Liver (tissue), 9 donors: ENCODE data around the gene CWC27. TPM values are rescaled to one million over a fixed set of nuclear protein-coding genes. Genes with fewer than 3 reads are reported as not detected.
"Not testable (repeated sequence)": the region's sequence is repeated elsewhere in the genome, so short reads cannot be mapped to it uniquely, and the experiment has no call there.

Experiments
- DNase-seq: peaks from one replicate; pipeline ENCODE4 v3.0.0-alpha.2; 2017; ENCODE audit warnings: low spot score
- H3K27ac ChIP-seq, 2 donors: one replicate each; pipeline ENCODE4 v1.7.0; 2013; ENCODE audit warnings: inconsistent platforms in 2 of 2, low read length in 2 of 2, control low read depth in 1 of 2, low read depth in 1 of 2, mild to moderate bottlenecking in 1 of 2
- H3K27me3 ChIP-seq, 4 donors: one replicate each; pipeline versions ENCODE4 v1.6.1 to v1.7.0; 2013; ENCODE audit warnings: low read length in 3 of 4, inconsistent platforms in 1 of 4, mild to moderate bottlenecking in 1 of 4, moderate library complexity in 1 of 4; ENCODE audit not compliant: control insufficient read depth in 4 of 4, insufficient read depth in 4 of 4
- H3K36me3 ChIP-seq, 4 donors: one replicate each; pipeline versions ENCODE4 v1.6.1 to v1.7.0; 2013; ENCODE audit warnings: low read length in 3 of 4, mild to moderate bottlenecking in 3 of 4, low read depth in 1 of 4, moderate library complexity in 1 of 4; ENCODE audit not compliant: control insufficient read depth in 4 of 4, insufficient read depth in 3 of 4
- H3K4me1 ChIP-seq, 4 donors: one replicate each; pipeline versions ENCODE4 v1.6.1 to v1.7.0; 2013; ENCODE audit warnings: low read length in 3 of 4, mild to moderate bottlenecking in 3 of 4, moderate library complexity in 1 of 4; ENCODE audit not compliant: control insufficient read depth in 4 of 4, insufficient read depth in 4 of 4
- H3K4me3 ChIP-seq, 3 donors: one replicate each; pipeline versions ENCODE4 v1.6.1 to v1.7.0; 2013; ENCODE audit warnings: low read length in 3 of 3, control low read depth in 1 of 3, low read depth in 1 of 3, mild to moderate bottlenecking in 1 of 3
- H3K9ac ChIP-seq, 2 donors: one replicate each; pipeline ENCODE4 v1.7.0; 2013; ENCODE audit warnings: low read length in 2 of 2, mild to moderate bottlenecking in 2 of 2, moderate library complexity in 2 of 2, control low read depth in 1 of 2, low read depth in 1 of 2
- H3K9me3 ChIP-seq, 4 donors: one replicate each; pipeline versions ENCODE4 v1.6.1 to v1.7.0; 2013; ENCODE audit warnings: low read length in 3 of 4; ENCODE audit not compliant: control insufficient read depth in 4 of 4
- EGR1 ChIP-seq, 2 donors: IDR thresholded peaks; 2 replicates each; pipeline ENCODE4 v1.6.1; 2016 to 2018; ENCODE audit warnings: antibody characterized with exemption in 2 of 2, low read depth in 2 of 2
- FOXA1 ChIP-seq: IDR thresholded peaks from 2 replicates; pipeline ENCODE4 v1.6.1; 2016; ENCODE audit warnings: antibody characterized with exemption
- FOXA2 ChIP-seq: IDR thresholded peaks from 2 replicates; pipeline ENCODE4 v1.6.1; 2016; ENCODE audit warnings: antibody characterized with exemption
- HNF4A ChIP-seq, 2 donors: conservative IDR thresholded peaks; 2 replicates each; pipeline ENCODE4 v1.6.1; 2016; ENCODE audit warnings: antibody characterized with exemption in 2 of 2, mild to moderate bottlenecking in 2 of 2
- HNF4G ChIP-seq: IDR thresholded peaks from 2 replicates; pipeline ENCODE4 v1.6.1; 2016; ENCODE audit warnings: antibody characterized with exemption
- JUND ChIP-seq, 2 donors: IDR thresholded peaks; 2 replicates each; pipeline ENCODE4 v1.6.1; 2016; ENCODE audit warnings: antibody characterized with exemption in 2 of 2
- MAX ChIP-seq: IDR thresholded peaks from 2 replicates; pipeline ENCODE4 v1.6.1; 2016; ENCODE audit warnings: antibody characterized with exemption
- NR2F2 ChIP-seq: IDR thresholded peaks from 2 replicates; pipeline ENCODE4 v1.6.1; 2016; ENCODE audit warnings: antibody characterized with exemption
- RAD21 ChIP-seq, 2 donors: IDR thresholded peaks; 2 replicates each; pipeline ENCODE4 v1.6.1; 2016; ENCODE audit warnings: antibody characterized with exemption in 2 of 2, mild to moderate bottlenecking in 2 of 2
- REST ChIP-seq: IDR thresholded peaks from 2 replicates; pipeline ENCODE4 v1.6.1; 2016; ENCODE audit warnings: antibody characterized with exemption, mild to moderate bottlenecking
- RXRA ChIP-seq, 2 donors: IDR thresholded peaks; 2 replicates each; pipeline ENCODE4 v1.6.1; 2017 to 2018; ENCODE audit warnings: antibody characterized with exemption in 2 of 2, mild to moderate bottlenecking in 1 of 2
- SP1 ChIP-seq: IDR thresholded peaks from 2 replicates; pipeline ENCODE4 v1.6.1; 2018; ENCODE audit warnings: antibody characterized with exemption, mild to moderate bottlenecking
- YY1 ChIP-seq: IDR thresholded peaks from 2 replicates; pipeline ENCODE4 v1.6.1; 2016; ENCODE audit warnings: antibody characterized with exemption, mild to moderate bottlenecking
- WGBS: extraction: QIAGEN DNeasy Blood & Tissue Kit; methylation state at CpG from one replicate; pipeline ENCODE4 v1.1.7; 2013; 5-methylcytosine and 5-hydroxymethylcytosine counted together
- polyA plus RNA-seq, 2 donors: library from polyadenylated mRNA; stranded (reverse) in 1 of 2; unstranded in 1 of 2; fragments of 200-250 nt in 1 of 2; fragments of >200 nt in 1 of 2; fragmentation: Nextera tagmentation in 1 of 2; extraction: Ambion mirVana in 1 of 2; gene quantifications; one replicate each; pipeline versions ENCODE4 v1.2.1 to v1.2.3, GENCODE V29; 2013 to 2015
- total RNA-seq, 2 donors: library from RNA; depleted of rRNA; stranded (reverse); fragments of >200 nt; gene quantifications; one replicate each; pipeline ENCODE4 v1.2.3, GENCODE V29; 2014
- donor health status: healthy.
- donor health status: healthy.
- donor health status: healthy.
- donor health status: healthy.
- donor health status: healthy.

The CWC27 gene
- total and polyA plus RNA-seq, 4 donors = 3.9 to 9.8 (median 6.0) TPM

DNA sequence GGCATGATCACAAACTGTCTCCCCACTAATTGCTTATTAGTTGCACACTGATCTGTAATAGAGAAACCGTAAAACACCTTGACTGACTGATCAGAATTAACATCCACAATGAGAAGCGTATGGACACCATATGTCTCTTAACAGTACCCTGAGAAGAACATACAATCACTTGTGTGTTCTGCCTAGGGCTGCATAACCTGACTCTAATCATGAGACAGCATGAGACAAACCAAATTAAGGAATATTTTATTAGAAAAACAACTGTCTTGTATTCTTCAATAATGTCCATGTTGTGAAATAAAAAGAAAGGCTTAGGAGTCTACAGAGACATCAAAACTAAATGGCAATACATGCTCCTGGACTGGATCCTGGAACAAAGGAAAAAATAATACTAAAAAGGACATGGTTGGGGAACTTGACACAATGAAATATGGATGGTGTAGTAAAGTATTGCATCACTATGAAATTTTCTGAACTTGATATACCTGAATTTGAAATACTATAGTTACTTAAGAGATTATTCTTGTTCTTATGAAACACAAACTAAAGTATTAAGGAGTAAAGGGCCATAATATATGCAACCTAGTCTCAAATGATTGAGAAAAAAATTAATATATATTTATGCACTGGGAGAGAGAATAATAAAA is 162.1 kb downstream of the CWC27 start:
- no peak overlapping the region for H3K9ac ChIP-seq
- no peaks in the 10 kb centered on the region for H3K36me3 ChIP-seq
- no peak for DNase-seq
- no peak overlapping the region for H3K4me3 ChIP-seq
- no peaks in the 10 kb centered on the region for H3K9me3 ChIP-seq
- TF ChIP-seq FOXA1 = no peak
- no peak for TF ChIP-seq JUND (IDR thresholded peaks at IDR 0.05)
- TF ChIP-seq MAX = no peak
- TF ChIP-seq YY1 = no peak
- H3K27ac ChIP-seq = no peak overlapping the region
- whole genome bisulfite sequencing = 97% methylated on average over 2 of the region's 2 CpGs
- no peaks in the 10 kb centered on the region for H3K4me1 ChIP-seq
- no peaks in the 10 kb centered on the region for H3K27me3 ChIP-seq

- not testable (repeated sequence) for H3K4me1 ChIP-seq, H3K4me3 ChIP-seq, H3K27me3 ChIP-seq, H3K9me3 ChIP-seq, DNase-seq, H3K9ac ChIP-seq, H3K36me3 ChIP-seq, H3K27ac ChIP-seq
- WGBS = 84% methylated on average over 4 of the region's 4 CpGs
Observed at GRCh38 chr5:64939422-64939771, 170.7 kb downstream of the CWC27 start.

GRCh38 chr5:64939772-64940510 is 171.2 kb downstream of the CWC27 start:
- Histone ChIP-seq H3K36me3 (no peaks in the 10 kb centered on the region), H3K27me3 (no peaks in the 10 kb centered on the region), H3K4me3 (no peak overlapping the region), H3K4me1 (peaks cover 0 to 7% (median under 1%) of the 10 kb centered on the region in 4 donors), H3K9me3 (no peaks in the 10 kb centered on the region), H3K9ac (no peak overlapping the region), H3K27ac (no peak overlapping the region)
- WGBS = 62% methylated on average over 17 of the region's 17 CpGs
- TF ChIP-seq RAD21 (IDR thresholded peaks at IDR 0.05) (peak in 1 of 2 donors; percentile 7), REST (no peak), NR2F2 (no peak), RXRA (IDR thresholded peaks at IDR 0.05) (peak; percentile 58 to 75), EGR1 (IDR thresholded peaks at IDR 0.05; ENCODE audit: low read depth in 2 of 2) (peak in 1 of 2 donors; percentile 57), SP1 (peak; percentile 31), YY1 (peak; percentile 27), FOXA2 (peak; percentile 78), MAX (no peak), FOXA1 (peak; percentile 59), HNF4G (no peak), JUND (IDR thresholded peaks at IDR 0.05) (peak; percentile 14 to 31), HNF4A (conservative IDR thresholded peaks at IDR 0.05) (peak; percentile 35 to 37)
- DNase-seq = peak; percentile 33
